A673 (cell line): ENCODE data around the gene CMIP. TPM values are rescaled to one million over a fixed set of nuclear protein-coding genes. Genes with fewer than 3 reads are reported as not detected.

Source experiments
- BruUV-seq: library from RNA; stranded (reverse); fragments of 400-500 nt; replicated peaks from 2 replicates; lab custom pipeline; 2021; lab: Mats Ljungman, UMichigan
- CTCF ChIA-PET: fragments of 300-600 bp; sonication (Branson Sonifier 250); formaldehyde crosslinking; loops from one replicate; lab custom pipeline; 2022; ENCODE audit warnings: antibody characterized with exemption; lab: Charles Lee
- POLR2A ChIA-PET: fragments of 300-600 bp; sonication (Branson Sonifier 250); formaldehyde crosslinking; loops from one replicate; lab custom pipeline; 2022; ENCODE audit warnings: antibody characterized with exemption; ENCODE audit not compliant: low non-redundant PET; lab: Charles Lee
- DNase-seq: peaks from one replicate; pipeline ENCODE4 v3.0.0-alpha.2; 2015; ENCODE audit warnings: low spot score
- H3K27ac ChIP-seq: fragments of 200-600 bp; sonication (generic); 2 replicates; pipeline ENCODE4 v1.5.1; 2016; ENCODE audit warnings: mixed run types, low read depth, mild to moderate bottlenecking, mixed read lengths, antibody characterized with exemption, low read length; ENCODE audit not compliant: poor library complexity, severe bottlenecking
- H3K27me3 ChIP-seq: fragments of 200-600 bp; sonication (generic); replicated peaks from 2 replicates; pipeline ENCODE4 v1.6.1; 2017; ENCODE audit warnings: mixed run types, low read depth, mild to moderate bottlenecking, mixed read lengths, antibody characterized with exemption, low read length; ENCODE audit not compliant: insufficient read depth, poor library complexity
- H3K36me3 ChIP-seq: fragments of 200-600 bp; sonication (generic); 2 replicates; pipeline ENCODE4 v1.6.1; 2016; ENCODE audit warnings: mixed run types, mild to moderate bottlenecking, mixed read lengths, antibody characterized with exemption, low read length; ENCODE audit not compliant: insufficient read depth, poor library complexity, severe bottlenecking
- H3K4me1 ChIP-seq: fragments of 200-600 bp; sonication (generic); 2 replicates; pipeline ENCODE4 v1.6.1; 2017; ENCODE audit warnings: mixed run types, mild to moderate bottlenecking, mixed read lengths, antibody characterized with exemption, low read length; ENCODE audit not compliant: insufficient read depth, poor library complexity, severe bottlenecking
- H3K4me3 ChIP-seq: fragments of 200-600 bp; sonication (generic); 2 replicates; pipeline ENCODE4 v1.5.1; 2016; ENCODE audit warnings: low read depth, mixed run types, mild to moderate bottlenecking, mixed read lengths, low read length; ENCODE audit not compliant: poor library complexity, severe bottlenecking
- H3K9me3 ChIP-seq: fragments of 200-600 bp; sonication (generic); 2 replicates; pipeline ENCODE4 v1.6.1; 2016; ENCODE audit warnings: mixed run types, low read depth, mild to moderate bottlenecking, mixed read lengths, antibody characterized with exemption, low read length; ENCODE audit not compliant: poor library complexity, severe bottlenecking
- CTCF ChIP-seq: fragments of 300-800, 200-600 bp; sonication (generic); conservative IDR thresholded peaks from 2 replicates; pipeline ENCODE4 v1.5.1; 2017; ENCODE audit warnings: low read depth, mild to moderate bottlenecking, antibody characterized with exemption, low read length, moderate library complexity, mixed read lengths
- EZH2 ChIP-seq: fragments of 200-600 bp; sonication (generic); IDR thresholded peaks from 2 replicates; pipeline ENCODE4 v1.6.1; 2017; ENCODE audit warnings: borderline replicate concordance, low read depth, mild to moderate bottlenecking, mixed read lengths, antibody characterized with exemption, low read length; ENCODE audit not compliant: poor library complexity, severe bottlenecking
- intact Hi-C: fragments of 100-400 bp; cut with micrococcal nuclease; formaldehyde crosslinking; loops from one replicate; pipeline ENCODE4 v1.10.0; 2022; ENCODE audit not compliant: unreplicated experiment
- total RNA-seq: library from RNA; stranded (reverse); gene quantifications from 2 replicates; pipeline ENCODE4 v1.2.3, GENCODE V29; 2021

The CMIP gene
- total RNA-seq, 1 experiment from 2014 or later: 25.5 TPM

- Histone ChIP-seq H3K27me3 (no peaks in the 10 kb centered on the region), H3K9me3 (no peaks in the 10 kb centered on the region), H3K4me1 (no peaks in the 10 kb centered on the region), H3K36me3 (no peaks in the 10 kb centered on the region), H3K27ac (no peak overlapping the region), H3K4me3 (no peak overlapping the region)
- no TSS peak for BruUV-seq
- POLR2A ChIA-PET: no interaction called here
- CTCF ChIA-PET: no interaction called here
- DNase-seq: no peak
- TF ChIP-seq CTCF: no peak
- intact Hi-C loops: no loop called here
Measured at GRCh38 chr16:81567987-81568748, 123.6 kb downstream of the CMIP start.

- no peak overlapping the region for H3K27ac ChIP-seq
- DNase-seq: no peak
- H3K36me3 ChIP-seq: no peaks in the 10 kb centered on the region
- intact Hi-C loops: no loop called here
- H3K9me3 ChIP-seq: no peaks in the 10 kb centered on the region
- ChIA-PET CTCF (no interaction called here), POLR2A (no interaction called here)
- BruUV-seq: no TSS peak
- H3K27me3 ChIP-seq: no peaks in the 10 kb centered on the region
- H3K4me1 ChIP-seq: no peaks in the 10 kb centered on the region
- no peak overlapping the region for H3K4me3 ChIP-seq
- no peak for TF ChIP-seq EZH2
- no peak for TF ChIP-seq CTCF
Measured at GRCh38 chr16:81568749-81569087, 124.1 kb downstream of the CMIP start.

- POLR2A ChIA-PET: no interaction called here
- no peak overlapping the region for H3K4me3 ChIP-seq
Measured at GRCh38 chr16:81569361-81570034, 124.9 kb downstream of the CMIP start.

More at GRCh38 chr16:81569361-81570034, 124.9 kb downstream of the CMIP start:
- intact Hi-C loops: no loop called here
- no TSS peak for BruUV-seq
- no peaks in the 10 kb centered on the region for H3K9me3 ChIP-seq
- TF ChIP-seq CTCF (no peak), EZH2 (no peak)
- CTCF ChIA-PET: no interaction called here
- H3K27ac ChIP-seq: no peak overlapping the region
- no peaks in the 10 kb centered on the region for H3K27me3 ChIP-seq
- H3K36me3 ChIP-seq: no peaks in the 10 kb centered on the region
- DNase-seq: no peak
- H3K4me1 ChIP-seq: no peaks in the 10 kb centered on the region
